ENCODE measurements around the gene GSK3B.

GSK3B gene

DNA sequence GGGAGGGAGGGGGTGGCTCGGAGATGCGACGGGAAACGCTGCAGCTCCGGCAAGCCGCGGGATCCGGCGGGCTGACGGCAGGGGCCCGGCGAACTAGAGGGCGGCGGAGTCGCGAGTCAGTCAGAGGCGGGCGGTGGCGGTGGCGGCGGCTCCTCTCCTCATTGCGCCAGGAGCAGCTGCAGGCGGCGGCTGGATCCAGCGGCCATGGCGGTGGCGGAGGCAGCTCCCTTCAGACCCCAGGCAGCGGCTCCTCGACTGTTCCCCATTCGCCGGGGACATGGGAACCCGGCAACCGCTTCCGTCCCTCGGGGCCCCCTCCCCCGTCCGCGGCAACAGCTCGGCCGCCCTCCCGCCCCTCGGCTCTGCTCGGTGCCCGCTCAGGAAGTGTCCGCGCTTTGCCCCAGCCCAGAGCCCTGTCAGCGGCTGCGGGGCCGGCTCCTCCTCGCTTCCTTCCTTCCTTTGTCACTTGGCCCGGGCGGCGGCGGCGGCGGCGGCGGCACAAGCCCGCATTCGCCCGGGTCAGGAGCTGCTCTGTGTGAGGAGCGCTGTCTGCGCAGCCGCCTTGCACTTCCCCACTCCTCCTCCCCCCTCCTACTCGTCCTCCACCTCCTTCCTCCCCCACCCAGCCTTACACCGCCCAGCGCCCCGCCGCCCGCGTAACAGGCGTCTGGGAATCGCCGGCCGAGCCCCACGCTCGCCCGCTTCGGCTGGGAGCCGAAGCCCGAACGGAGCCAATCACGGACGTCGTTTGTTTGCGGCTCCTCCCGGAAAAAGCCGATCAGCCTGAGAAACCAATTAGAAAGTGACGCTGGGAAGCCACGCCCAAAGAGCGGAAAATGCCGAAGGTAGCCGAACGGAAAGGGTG lies at the start of gene GSK3B:
TSS of gene GSK3B (minus strand) at position 537 of the 865 bp plus-strand sequence. CDS start 1,013 bp downstream, outside the sequence.
- DNase-seq (ENCODE audit: low read depth): peak; percentile 99

DNA sequence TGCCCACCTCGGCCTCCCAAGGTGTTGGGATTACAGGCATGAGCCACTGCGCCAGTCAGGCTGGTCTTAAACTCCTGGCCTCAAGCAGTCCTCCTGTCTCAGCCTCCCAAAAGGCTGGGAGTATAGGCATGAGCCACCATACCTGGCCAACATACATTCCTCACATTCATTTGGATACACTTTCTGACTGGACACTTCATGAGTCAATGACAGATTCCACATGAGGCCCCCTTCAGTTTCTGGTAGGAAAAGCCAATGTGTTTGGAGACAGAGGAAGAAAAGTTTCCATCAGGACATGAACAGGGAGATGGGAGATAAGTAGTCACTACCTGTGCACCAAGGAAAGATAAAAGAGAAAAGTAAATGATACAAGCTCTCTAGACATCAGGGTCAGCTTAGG lies 49.4 kb upstream of the GSK3B start:
- DNase-seq (ENCODE audit: low read depth): no peak

DNA sequence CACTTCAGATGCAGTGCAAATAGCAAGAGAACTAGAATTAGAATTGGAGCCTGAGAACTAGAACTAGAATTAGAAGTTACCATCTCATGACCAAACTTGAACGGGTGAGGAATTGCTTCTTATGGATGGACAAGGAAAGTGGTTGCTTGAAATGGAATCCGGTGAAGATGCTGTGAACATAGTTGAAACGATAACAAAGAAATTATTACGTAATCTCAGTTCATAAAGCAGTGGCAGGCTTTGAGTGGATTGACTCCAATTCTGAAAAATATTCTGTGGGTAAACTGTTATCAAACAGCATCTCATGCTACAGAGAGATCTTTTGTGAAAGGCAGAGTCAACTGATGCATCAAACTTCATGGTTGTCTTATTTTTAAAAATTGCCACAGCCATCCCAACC lies 48.0 kb upstream of the GSK3B start:
- DNase-seq (ENCODE audit: low read depth): no peak

DNA sequence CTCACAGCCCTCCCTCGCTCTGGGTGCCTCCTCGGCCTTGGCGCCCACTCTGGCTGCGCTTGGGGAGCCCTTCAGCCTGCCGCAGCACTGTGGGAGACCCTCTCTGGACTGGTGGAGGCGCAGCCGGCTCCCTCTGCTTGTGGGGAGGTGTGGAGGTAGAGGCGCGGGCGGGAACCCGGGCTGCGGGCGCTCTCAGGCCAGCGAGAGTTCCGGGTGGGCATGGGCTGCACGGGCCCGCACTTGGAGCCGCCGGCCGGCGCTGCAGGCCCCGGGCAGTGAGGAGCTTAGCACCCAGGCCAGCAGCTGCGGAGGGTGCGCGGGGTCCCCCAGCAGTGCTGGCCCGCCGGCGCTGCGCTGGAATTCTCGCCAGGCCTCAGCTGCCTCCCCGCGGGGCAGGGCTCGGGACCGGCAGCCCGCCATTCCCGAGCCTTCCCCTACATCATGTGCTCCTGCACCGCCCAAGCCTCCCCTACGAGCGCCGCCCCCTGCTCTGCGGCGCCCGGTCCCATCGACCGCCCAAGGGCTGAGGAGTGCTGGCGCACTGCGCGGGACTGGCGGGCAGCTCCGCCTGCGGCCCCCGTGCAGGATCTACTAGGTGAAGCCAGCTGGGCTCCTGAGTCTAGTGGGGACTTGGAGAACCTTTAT lies 46.0 kb upstream of the GSK3B start:
- DNase-seq (ENCODE audit: low read depth): no peak

- no peak for DNase-seq (ENCODE audit: low read depth)
Measured at GRCh38 chr3:120139140-120139539, 44.9 kb upstream of the GSK3B start.

GRCh38 chr3:120137548-120137947 lies 43.3 kb upstream of the GSK3B start:
- DNase-seq (ENCODE audit: low read depth): no peak

- DNase-seq (ENCODE audit: low read depth): no peak
Measured at GRCh38 chr3:120130656-120131055, 36.4 kb upstream of the GSK3B start.

DNA sequence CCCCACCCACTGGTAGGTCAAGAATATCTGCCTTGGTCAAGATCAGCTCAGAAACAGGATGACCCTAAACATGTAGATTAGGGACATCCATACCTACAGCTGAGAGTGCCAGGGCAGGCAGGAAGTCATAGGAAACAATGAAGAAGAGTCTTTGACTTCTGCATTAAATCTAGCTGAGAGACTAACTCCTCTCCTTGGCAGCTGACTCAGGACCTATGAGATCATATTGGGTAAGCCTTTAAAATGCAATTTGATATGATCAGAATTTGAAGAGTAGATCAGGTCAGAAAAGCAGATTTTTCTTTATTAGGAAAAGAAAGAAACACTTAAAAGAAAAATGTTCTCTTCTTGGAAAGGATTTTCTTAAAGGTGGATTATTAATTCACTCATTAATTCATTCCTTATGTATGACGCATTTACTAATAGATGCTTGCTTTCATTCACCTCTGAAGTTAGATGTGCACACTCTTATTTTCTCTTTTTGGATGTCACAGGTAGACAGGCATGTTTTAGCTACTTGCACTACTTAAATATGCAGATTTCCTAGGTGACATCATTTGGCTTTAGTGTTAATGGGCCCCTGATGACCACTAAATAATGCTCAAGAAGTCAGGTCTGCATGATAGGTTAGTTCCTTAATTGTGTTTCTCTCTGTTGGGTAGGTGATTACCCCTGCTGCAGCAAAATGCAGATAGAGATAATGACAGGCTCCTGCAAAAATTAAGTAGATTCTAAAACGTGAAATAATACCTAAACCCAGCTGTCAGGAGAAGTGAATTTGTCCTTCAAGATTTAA lies 35.7 kb upstream of the GSK3B start:
- no peak for DNase-seq (ENCODE audit: low read depth)

DNA sequence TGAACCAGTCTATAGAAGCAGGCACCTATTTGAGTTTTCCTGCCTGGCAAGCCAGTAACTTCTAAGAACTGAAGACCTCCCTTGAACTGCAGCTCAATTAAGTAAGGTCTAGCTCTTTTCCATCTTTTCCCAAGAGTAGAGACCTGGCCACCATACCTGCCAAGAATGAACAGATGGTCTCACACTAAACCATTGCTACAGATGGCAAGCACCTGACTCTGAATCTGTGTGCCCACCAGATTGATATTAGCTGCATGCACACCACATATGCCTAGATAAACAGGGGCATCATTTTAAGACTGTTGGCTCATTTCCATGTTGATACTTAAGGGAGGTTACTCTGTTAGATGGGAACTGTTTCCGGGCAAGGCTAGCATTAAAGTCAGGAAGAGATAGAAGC lies 34.8 kb upstream of the GSK3B start:
- no peak for DNase-seq (ENCODE audit: low read depth)

DNA sequence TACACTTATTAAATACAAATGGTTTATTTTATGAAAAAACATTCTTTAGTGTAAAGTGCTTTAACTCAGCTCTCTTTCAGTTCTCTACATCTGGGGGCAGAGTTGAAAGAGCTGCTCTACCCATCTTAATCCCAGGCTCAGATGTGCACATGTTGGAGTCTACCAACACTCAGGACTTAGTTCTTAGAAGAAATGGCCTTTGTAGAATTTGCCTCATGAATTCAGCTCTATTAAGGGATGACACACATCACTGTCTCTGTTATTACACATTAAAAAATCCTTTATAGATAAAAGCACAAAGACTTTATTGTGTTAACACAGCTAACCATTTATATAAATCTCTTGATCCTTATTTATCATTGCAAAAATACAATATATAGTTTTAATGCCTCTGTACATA lies 31.7 kb upstream of the GSK3B start:
- DNase-seq (ENCODE audit: low read depth): no peak

DNA sequence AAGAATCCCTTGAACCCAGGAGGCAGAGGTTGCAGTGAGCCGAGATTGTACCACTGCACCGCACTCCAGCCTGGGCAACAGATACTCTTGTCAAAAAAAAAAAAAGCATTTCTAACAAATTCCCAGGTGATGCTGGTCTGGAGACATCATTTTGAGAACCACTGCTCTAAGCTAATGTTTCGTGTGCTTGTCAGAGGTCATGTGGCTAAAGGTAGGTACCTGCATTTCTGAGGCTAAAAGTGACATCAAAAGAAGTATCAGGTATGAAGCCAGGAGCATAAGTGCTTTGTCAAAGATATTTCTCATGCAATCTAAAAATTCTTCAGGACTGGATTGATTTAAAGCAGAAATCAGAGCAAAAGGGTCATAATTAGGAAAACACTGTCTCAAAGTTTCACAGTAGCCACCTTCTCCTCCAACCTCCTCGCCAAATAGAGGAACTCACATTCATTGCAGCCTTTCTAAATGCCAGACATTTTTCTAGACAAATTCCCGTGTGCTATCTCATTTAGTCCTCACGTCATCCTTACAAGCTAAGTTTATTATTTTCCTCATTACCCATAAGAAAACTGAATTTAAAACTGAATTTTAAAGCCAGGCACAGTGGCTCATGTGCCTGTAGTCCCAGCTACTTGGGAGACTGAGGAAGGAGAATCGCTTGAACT lies 25.7 kb upstream of the GSK3B start:
- DNase-seq (ENCODE audit: low read depth): no peak

- DNase-seq (ENCODE audit: low read depth): no peak
Measured at GRCh38 chr3:120114981-120115380, 20.7 kb upstream of the GSK3B start.

DNA sequence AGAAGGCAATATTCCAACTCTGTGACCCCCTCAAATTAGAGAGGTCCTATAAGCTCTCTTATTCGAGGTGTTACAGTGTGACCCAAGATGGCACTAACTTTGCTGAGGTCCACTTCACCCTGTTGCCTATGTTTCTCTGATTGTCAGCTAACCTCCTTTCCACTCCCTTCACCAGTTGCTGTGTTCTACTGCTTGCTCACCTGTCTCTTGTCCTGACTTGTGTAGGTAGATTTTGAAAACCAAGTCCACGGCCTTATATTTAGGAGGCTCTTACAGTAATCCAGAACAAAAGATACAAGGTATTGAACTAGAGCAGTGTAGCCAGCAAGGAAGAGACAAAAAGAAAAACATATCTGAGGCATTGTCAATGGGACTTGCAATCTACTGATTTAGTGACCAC lies 20.1 kb upstream of the GSK3B start:
- DNase-seq (ENCODE audit: low read depth): no peak

- DNase-seq (ENCODE audit: low read depth): no peak
Measured at GRCh38 chr3:120113128-120114116, 19.2 kb upstream of the GSK3B start.

DNA sequence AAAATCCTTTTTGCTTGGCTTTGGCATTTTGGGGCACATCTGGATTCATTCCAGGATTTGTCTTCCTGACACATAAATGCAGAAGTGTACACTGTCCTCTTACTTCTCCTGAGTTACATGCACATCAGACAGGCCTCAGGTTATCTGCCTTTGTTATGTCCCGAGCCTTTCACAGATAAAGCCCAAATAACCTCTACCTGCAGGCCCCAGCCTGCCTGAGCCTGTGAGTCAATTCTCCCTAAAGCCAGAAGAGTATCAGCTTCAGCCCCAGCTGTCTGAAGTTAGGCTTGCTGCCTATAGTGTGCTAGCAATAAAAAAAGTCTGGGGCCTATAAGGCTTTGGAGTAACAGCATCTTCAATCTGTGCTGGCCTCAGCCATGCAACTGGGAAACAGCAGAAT lies 17.7 kb upstream of the GSK3B start:
- DNase-seq (ENCODE audit: low read depth): no peak

- DNase-seq (ENCODE audit: low read depth): no peak
Measured at GRCh38 chr3:120103276-120103675, 9.0 kb upstream of the GSK3B start.

DNA sequence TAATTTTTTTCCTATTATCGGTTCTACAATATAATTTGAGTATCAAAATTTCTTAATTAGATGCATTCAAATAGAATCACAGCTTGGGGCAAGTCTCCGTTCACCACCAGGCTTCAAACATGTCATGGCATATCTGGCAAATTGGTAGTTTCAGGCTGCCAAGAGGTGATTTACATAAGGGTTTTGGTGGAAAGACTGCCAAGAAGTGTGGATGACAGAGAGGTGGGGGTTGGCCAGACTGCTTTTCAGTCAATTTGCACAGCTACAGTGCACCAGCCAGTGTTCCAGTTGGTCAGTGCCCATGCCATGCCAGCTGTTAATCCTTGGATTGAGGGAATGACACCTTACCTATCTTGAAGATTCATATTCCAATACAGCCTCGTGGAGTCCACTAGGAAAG lies 8.4 kb upstream of the GSK3B start:
- DNase-seq (ENCODE audit: low read depth): no peak

DNA sequence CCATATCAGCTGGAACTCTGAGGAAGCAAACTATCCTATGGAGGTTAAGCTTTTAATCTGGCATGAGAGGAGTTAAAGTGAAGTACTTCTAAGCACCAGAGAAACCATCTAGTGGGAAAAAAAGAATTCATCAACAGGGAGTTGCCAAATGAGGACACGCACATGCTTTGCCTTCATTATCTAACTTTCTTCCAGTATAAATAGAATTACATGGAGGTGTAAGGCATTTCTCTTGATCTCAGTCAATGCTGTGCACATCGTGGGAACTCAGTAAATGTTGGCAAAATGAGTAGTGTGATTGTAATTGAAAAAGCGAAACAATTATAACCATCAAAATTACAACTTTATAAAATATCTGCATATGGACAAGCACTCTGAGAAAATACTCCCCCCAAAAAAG lies 8.0 kb upstream of the GSK3B start:
- DNase-seq (ENCODE audit: low read depth): no peak

DNA sequence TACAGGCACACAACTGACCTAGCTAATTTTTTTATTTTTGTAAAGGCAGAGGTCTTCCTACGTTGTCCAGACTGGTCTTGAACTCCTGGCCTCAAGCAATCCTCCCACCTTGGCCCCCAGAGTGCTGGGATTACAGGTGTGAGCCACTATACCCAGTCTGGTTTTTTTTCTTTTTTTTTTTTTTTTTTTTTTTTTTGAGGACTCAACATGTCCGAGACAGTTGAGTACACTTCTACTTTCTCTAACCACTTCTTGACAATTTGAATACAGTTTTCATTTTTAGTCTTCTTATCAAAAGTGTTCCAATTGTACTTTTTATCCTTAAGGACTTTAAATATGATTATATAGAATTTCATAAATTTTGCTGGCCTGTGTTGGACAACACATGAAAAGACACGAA lies 7.4 kb upstream of the GSK3B start:
- DNase-seq (ENCODE audit: low read depth): no peak

GRCh38 chr3:120100711-120101110 lies 6.5 kb upstream of the GSK3B start:
- DNase-seq (ENCODE audit: low read depth): no peak

GRCh38 chr3:120098710-120099109 lies 4.5 kb upstream of the GSK3B start:
- no peak for DNase-seq (ENCODE audit: low read depth)
